Epidermal melanocyte (primary cell): Measurements from ENCODE around the gene HP.
A peak's percentile ranks its signal among the peaks of the same experiment; 100 is the strongest.

Source experiments
- DNase-seq: peaks from one replicate; pipeline ENCODE4 v3.0.0; 2011; ENCODE audit warnings: low spot score; ENCODE audit not compliant: insufficient read length

HP gene

DNA sequence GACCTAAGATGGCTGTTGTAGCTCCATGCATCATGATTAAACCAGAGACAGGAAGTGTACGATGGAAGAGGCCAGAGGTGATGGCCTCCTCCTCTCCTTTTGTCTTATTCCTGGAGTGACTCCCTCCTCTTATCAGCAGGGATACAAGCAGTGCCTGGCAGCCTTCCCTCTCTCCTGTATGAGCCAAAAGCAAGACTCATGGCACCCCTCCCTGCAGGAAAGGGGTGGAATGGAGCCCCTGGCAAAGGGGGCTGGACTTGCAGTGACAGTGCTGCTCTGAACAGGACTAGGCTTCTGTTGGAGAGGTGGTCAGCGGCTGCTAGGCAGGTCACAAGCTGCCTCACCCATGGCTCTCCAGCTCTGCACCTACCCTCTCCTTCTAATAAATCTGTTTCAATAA, 30.7 kb downstream of the HP start:
- no peak for DNase-seq

GRCh38 chr16:72091217-72091616, 36.9 kb downstream of the HP start:
- no peak for DNase-seq

GRCh38 chr16:72092832-72093447, 38.6 kb downstream of the HP start:
- DNase-seq, result peak; percentile 48

- peak; percentile 100 for DNase-seq
These were observed 39.4 kb downstream of the HP start, which contains the start of the genes DHX38 and TXNL4B for GRCh38 chr16:72093448-72094265. DHX38 (plus strand) TSS chr16:72093847; CDS start chr16:72096158, 2,311 bp downstream. TXNL4B (minus strand) TSS chr16:72093620; CDS start chr16:72090749, 2,871 bp downstream.

GRCh38 chr16:72094266-72094610, 39.9 kb downstream of the HP start:
- no peak for DNase-seq

- no peak for DNase-seq
These were observed 44.6 kb downstream of the HP start for GRCh38 chr16:72098936-72099335.

- peak; percentile 50 for DNase-seq
These were observed 45.1 kb downstream of the HP start for GRCh38 chr16:72099377-72099818.

DNA sequence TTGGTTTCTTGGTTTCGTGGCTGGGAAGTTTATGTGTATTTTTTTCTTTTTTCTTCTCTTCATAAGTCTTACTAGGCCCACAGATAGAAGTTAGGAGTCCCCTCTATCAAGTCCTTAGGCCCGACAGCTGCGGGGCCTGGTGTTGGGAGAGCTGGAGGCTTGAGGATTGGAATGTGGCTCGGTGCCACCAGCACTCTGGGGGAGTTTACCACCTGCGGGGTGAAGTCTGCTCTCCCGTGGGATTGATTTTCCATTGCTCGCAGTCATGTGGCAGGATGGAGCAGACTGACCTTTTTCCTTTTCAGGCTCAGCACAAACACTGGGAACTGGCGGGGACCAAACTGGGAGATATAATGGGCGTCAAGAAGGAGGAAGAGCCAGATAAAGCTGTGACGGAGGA, 46.9 kb downstream of the HP start:
- DNase-seq, result no peak

DNA sequence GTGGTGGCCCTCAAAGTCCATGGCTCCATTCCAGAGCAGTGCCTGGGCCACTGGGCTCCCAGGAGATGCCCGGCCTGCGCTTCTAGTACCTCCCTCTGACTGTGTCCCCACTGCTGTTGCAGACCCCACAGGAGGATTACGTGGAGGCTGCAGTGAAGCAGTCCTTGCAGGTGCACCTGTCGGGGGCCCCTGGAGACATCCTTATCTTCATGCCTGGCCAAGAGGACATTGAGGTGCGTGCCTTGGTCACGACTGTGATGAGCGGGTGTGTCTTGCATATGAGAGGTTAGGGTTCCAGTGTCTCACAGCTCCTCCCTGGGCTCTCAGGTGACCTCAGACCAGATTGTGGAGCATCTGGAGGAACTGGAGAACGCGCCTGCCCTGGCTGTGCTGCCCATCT, 50.6 kb downstream of the HP start:
- DNase-seq, result no peak

DNA sequence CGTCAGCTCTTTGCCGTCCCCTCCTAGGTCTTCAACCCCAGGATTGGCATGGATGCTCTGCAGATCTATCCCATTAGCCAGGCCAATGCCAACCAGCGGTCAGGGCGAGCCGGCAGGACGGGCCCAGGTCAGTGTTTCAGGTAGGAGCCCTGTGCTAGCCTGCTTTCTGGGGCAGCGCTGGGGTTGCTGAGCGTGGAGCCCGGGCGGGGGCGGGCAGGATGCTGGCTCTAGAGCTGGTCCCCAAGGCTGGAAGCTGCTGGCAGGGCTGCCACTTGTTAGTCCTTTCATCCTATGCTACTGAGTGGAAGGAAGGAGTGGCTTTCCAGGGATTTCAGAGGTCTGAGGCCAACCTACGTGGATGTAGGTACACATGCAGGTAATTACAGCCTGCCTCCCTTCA, 51.7 kb downstream of the HP start:
- DNase-seq, result no peak

- DNase-seq, result no peak
These were observed 53.1 kb downstream of the HP start for GRCh38 chr16:72107371-72107770.

DNA sequence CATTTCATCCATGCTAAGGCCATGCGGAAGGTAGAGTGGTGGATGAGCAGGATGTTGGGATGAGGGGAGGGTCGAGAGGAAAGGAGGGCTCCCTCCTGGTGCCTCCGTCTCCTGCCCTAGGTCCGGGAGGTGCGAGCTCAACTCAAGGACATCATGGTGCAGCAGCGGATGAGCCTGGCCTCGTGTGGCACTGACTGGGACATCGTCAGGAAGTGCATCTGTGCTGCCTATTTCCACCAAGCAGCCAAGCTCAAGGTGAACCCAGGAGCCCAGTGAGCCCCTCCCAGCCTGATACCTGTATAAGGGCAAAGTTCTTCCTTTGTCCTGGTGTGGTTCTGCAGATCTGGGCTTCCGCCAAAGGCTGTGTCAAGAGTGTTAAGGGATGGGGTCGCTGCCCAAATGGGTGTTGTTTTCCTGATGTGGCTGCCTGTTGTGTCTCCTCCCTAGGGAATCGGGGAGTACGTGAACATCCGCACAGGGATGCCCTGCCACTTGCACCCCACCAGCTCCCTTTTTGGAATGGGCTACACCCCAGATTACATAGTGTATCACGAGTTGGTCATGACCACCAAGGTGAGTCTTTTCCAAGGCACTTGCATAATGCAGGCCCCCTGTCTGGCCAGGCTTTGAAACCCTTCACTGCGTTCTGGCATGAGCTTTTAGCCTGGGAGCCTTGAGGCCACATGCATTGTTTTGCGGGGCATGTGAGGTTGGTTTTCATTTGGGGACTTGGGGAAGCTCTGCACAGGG, 54.2 kb downstream of the HP start:
- no peak for DNase-seq

- no peak for DNase-seq
These were observed 55.0 kb downstream of the HP start for GRCh38 chr16:72109300-72109699.

DNA sequence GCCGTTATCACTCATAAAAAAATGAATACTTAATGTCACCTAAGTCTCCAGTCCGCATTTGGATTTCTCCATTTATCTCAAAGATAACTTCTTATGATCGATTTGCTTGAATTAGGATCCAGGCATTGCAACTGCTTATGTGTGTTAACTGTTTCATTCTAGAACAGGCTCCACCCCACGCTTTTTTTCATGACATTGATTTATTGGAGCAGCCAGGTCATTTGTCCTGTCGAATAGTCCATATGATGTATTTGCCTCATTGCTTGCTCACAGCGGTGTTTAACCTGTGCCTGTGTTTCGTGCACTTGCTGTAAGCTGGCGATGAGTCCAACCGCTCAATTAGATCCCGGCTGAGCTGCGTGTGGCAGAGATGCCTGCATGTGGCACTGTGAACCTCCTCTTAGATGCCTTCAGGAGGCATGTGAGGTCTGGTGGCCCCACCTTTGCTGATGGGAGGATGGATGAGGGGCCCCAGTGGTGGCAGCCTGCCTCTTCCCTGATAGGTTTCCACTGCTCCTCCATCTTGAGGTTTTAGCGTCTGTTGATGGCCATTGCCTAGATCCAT, 55.7 kb downstream of the HP start:
- DNase-seq, result no peak
